Measurements from ENCODE around the gene NUDT9.

DNA sequence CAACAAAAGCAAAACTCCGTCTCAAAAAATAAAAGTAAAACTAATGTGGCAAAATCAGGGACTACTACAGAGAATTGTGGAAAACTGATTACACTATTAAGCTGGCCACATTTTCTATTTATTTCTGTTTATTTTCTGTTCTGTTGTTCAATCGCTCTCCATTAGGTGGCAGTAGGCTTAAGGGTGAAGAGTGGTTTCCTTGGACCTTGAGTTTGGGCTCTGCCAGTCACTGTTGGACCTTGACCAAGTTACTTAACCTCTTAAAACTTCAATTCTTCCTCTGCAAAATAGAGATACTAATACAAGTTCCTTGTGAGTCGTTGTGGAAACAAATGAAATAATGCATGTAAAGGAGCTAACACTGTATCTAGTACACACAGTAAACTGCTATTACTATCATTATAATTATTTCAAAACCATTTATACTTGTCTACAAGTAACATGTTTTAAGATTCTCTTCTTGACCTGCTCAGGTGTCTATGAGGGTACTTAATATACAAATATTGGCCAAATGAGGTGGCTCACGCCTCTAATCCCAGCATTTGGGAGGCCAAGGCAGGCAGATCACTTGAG is 46.6 kb upstream of the NUDT9 start:
- TF ChIP-seq POLR2A (IDR thresholded peaks at IDR 0.05; ENCODE audit: low read depth, low read length), result no peak
- TF ChIP-seq POLR2AphosphoS5 (IDR thresholded peaks at IDR 0.05; ENCODE audit: low read depth, low read length), result no peak
- TF ChIP-seq TAF1 (IDR thresholded peaks at IDR 0.05; ENCODE audit: borderline replicate concordance, low read depth, low read length), result no peak
